PC-9 (cell line): ENCODE measurements around the gene SBSN. TPM values are rescaled to one million over a fixed set of nuclear protein-coding genes. Genes with fewer than 3 reads are reported as not detected.

Experiments used
- BruUV-seq: library from RNA; stranded (reverse); fragments of 400-500 nt; replicated peaks from 2 replicates; lab custom pipeline; 2021; lab: Mats Ljungman, UMichigan
- CTCF ChIA-PET: fragments of 300-600 bp; sonication (Branson Sonifier 250); formaldehyde crosslinking; loops from one replicate; lab custom pipeline; 2022; ENCODE audit warnings: antibody characterized with exemption; lab: Charles Lee
- POLR2A ChIA-PET: fragments of 300-600 bp; sonication (Branson Sonifier 250); formaldehyde crosslinking; loops from one replicate; lab custom pipeline; 2022; ENCODE audit warnings: antibody characterized with exemption; ENCODE audit not compliant: unreplicated experiment; lab: Charles Lee
- DNase-seq, 2 experiments: peaks; one replicate each; pipeline versions ENCODE4 v3.0.0 to v3.0.0-alpha.2; 2015 to 2022; ENCODE audit warnings: mixed read lengths in 1 of 2
- H2AFZ ChIP-seq: fragments of 200-600 bp; sonication (generic); 2 replicates; pipeline ENCODE4 v1.8.1; 2017; ENCODE audit warnings: antibody characterized with exemption
- H3F3A ChIP-seq: fragments of 200-600 bp; sonication (generic); 2 replicates; pipeline ENCODE4 v1.8.1; 2017; ENCODE audit warnings: antibody characterized with exemption, mild to moderate bottlenecking, low read depth; ENCODE audit not compliant: insufficient read depth
- H3K27ac ChIP-seq: fragments of 200-600 bp; sonication (generic); 2 replicates; pipeline ENCODE4 v1.6.1; 2016; ENCODE audit warnings: mixed run types
- H3K27me3 ChIP-seq: fragments of 200-600 bp; sonication (generic); 2 replicates; pipeline ENCODE4 v1.6.1; 2016; ENCODE audit warnings: low read depth, mixed run types; ENCODE audit not compliant: insufficient read depth
- H3K36me3 ChIP-seq: fragments of 200-600 bp; sonication (generic); 2 replicates; pipeline ENCODE4 v1.6.1; 2016; ENCODE audit warnings: low read depth, mixed run types
- H3K4me1 ChIP-seq: fragments of 200-600 bp; sonication (generic); replicated peaks from 2 replicates; pipeline ENCODE4 v1.6.1; 2016; ENCODE audit warnings: mixed run types; ENCODE audit not compliant: insufficient read depth
- H3K4me2 ChIP-seq: fragments of 200-600 bp; sonication (generic); 2 replicates; pipeline ENCODE4 v1.6.1; 2017; ENCODE audit warnings: mixed run types
- H3K4me3 ChIP-seq: fragments of 200-600 bp; sonication (generic); 2 replicates; pipeline ENCODE4 v1.6.1; 2016; ENCODE audit warnings: mixed run types
- H3K79me2 ChIP-seq: fragments of 200-600 bp; sonication (generic); 2 replicates; pipeline ENCODE4 v1.6.1; 2017; ENCODE audit warnings: low read depth, mixed run types
- H3K9me2 ChIP-seq: fragments of 200-600 bp; sonication (generic); 2 replicates; pipeline ENCODE4 v1.8.1; 2017; ENCODE audit warnings: mild to moderate bottlenecking; ENCODE audit not compliant: insufficient read depth
- H3K9me3 ChIP-seq: fragments of 200-600 bp; sonication (generic); 2 replicates; pipeline ENCODE4 v1.8.1; 2016; ENCODE audit warnings: low read depth; ENCODE audit not compliant: insufficient read depth
- H4K20me1 ChIP-seq: fragments of 200-600 bp; sonication (generic); 2 replicates; pipeline ENCODE4 v1.8.1; 2017; ENCODE audit not compliant: insufficient read depth
- CTCF ChIP-seq: fragments of 200-600 bp; sonication (generic); conservative IDR thresholded peaks from 2 replicates; pipeline ENCODE4 v1.6.1; 2017; ENCODE audit warnings: mixed run types, antibody characterized with exemption, mild to moderate bottlenecking, moderate library complexity
- EZH2 ChIP-seq: fragments of 200-600 bp; sonication (generic); IDR thresholded peaks from 2 replicates; pipeline ENCODE4 v1.8.0; 2017; ENCODE audit warnings: antibody characterized with exemption, low read depth
- intact Hi-C: fragments of 100-400 bp; cut with micrococcal nuclease; formaldehyde crosslinking; loops from one replicate; pipeline ENCODE4 v1.10.0; 2022; ENCODE audit not compliant: unreplicated experiment
- total RNA-seq: library from RNA; stranded (reverse); gene quantifications from 2 replicates; pipeline ENCODE4 v1.2.3, GENCODE V29; 2021

Gene SBSN
- total RNA-seq, 1 experiment from 2014 or later: 0.76 TPM

DNA sequence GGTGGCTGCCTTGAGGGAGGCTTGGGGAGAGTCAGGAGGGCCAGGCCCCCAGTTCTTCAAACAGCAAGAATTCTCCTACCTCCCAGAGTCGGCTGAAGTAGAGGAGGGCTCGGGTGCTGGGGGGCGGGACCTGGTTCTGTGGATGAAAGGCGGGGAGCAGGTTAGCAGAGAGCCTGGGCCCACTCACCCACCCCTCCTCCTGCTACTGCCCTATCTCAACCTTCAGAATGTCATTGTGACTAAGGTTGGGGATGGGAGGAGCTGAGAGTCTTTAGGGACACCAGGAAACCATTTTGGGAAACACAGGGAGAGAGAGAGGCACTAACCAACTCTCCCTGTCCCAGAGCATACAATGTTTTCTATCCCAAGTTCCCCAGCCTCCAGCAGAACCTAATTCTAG, 25.4 kb downstream of the SBSN start:
- no peaks in the 10 kb centered on the region; the same call in 1 of the 2 replicates for H3F3A ChIP-seq
- intact Hi-C loops: no loop called here

GRCh38 chr19:35501684-35502083, 26.4 kb downstream of the SBSN start:
- no peaks in the 10 kb centered on the region for H3K79me2 ChIP-seq
- H3K9me2 ChIP-seq: no peaks in the 10 kb centered on the region
- no peaks in the 10 kb centered on the region; the same call in 1 of the 2 replicates for H4K20me1 ChIP-seq
- H3K4me3 ChIP-seq: no peak overlapping the region
- no peaks in the 10 kb centered on the region for H3K9me3 ChIP-seq
- intact Hi-C loops: no loop called here
- ChIA-PET POLR2A (no interaction called here), CTCF (no interaction called here)
- DNase-seq: no peak
- TF ChIP-seq CTCF (no peak), EZH2 (no peak)
- H2AFZ ChIP-seq: no peak overlapping the region
- H3K4me2 ChIP-seq: no peak overlapping the region
- no TSS peak for BruUV-seq
- H3K36me3 ChIP-seq: peaks cover 8% of the 10 kb centered on the region; the same call in 1 of the 2 replicates
- peaks cover 3% of the 10 kb centered on the region; the same call in 1 of the 2 replicates for H3F3A ChIP-seq
- no peaks in the 10 kb centered on the region for H3K4me1 ChIP-seq
- no peak overlapping the region for H3K27ac ChIP-seq
- no peaks in the 10 kb centered on the region for H3K27me3 ChIP-seq

More for the DNA sequence above, 25.4 kb downstream of the SBSN start:
- Histone ChIP-seq H3K4me2 (no peak overlapping the region), H3K4me3 (no peak overlapping the region), H3K9me2 (no peaks in the 10 kb centered on the region), H3K36me3 (peaks cover 8% of the 10 kb centered on the region; the same call in 1 of the 2 replicates), H3K27me3 (no peaks in the 10 kb centered on the region), H3K27ac (no peak overlapping the region), H3K9me3 (no peaks in the 10 kb centered on the region), H2AFZ (no peak overlapping the region), H4K20me1 (peaks cover under 1% of the 10 kb centered on the region; the same call in 1 of the 2 replicates), H3K4me1 (no peaks in the 10 kb centered on the region), H3K79me2 (peaks cover 5% of the 10 kb centered on the region; the same call in 1 of the 2 replicates)
- CTCF ChIA-PET: no interaction called here
- POLR2A ChIA-PET: no interaction called here
- no peak for TF ChIP-seq CTCF
- no peak for TF ChIP-seq EZH2
- no peak for DNase-seq
- no TSS peak for BruUV-seq

DNA sequence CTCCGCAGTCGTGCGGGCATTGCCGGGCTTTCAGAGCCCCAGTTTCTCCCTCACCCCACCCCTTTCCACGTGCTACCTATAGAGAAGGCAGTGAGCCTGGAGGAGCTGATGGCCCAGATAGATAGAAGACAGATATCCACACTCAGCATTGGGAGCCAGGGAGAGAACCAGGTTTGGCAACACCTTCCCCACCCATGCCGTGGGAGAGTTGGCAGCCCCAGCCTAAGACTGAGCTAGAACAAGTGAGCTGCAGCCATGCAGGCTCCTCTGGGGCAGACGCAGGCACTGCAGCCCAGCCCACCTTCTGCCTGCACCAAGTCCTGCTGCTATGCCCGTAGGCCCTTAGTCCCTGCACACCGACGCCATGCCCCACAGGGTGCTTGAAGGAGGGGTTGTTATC, 27.5 kb downstream of the SBSN start:
- Histone ChIP-seq H3K4me2 (no peak overlapping the region), H3K27me3 (no peaks in the 10 kb centered on the region), H3K9me3 (no peaks in the 10 kb centered on the region), H3K9me2 (no peaks in the 10 kb centered on the region), H3K4me1 (no peaks in the 10 kb centered on the region), H4K20me1 (no peaks in the 10 kb centered on the region; the same call in 1 of the 2 replicates), H3K27ac (no peak overlapping the region), H3K36me3 (peaks cover 6% of the 10 kb centered on the region; the same call in 1 of the 2 replicates), H2AFZ (no peak overlapping the region), H3K79me2 (no peaks in the 10 kb centered on the region), H3K4me3 (no peak overlapping the region), H3F3A (peaks cover 6% of the 10 kb centered on the region; the same call in 1 of the 2 replicates)
- BruUV-seq: no TSS peak
- no peak for TF ChIP-seq EZH2
- no peak for TF ChIP-seq CTCF
- intact Hi-C loops: no loop called here
- DNase-seq: no peak
- ChIA-PET POLR2A (no interaction called here), CTCF (no interaction called here)
